OCI-LY1 (cell line): ENCODE results near the gene ZSCAN5A.
A peak's percentile ranks its signal among the peaks of the same experiment; 100 is the strongest.

ENCODE experiments used
- H2AFZ ChIP-seq: fragments of 200-600 bp; sonication (generic), shearing (Covaris generic); 2 replicates; pipeline ENCODE4 v1.6.0; 2014; ENCODE audit warnings: antibody characterized with exemption, mild to moderate bottlenecking, low read length
- H3F3A ChIP-seq: fragments of 200-600 bp; sonication (generic), shearing (Covaris generic); 2 replicates; pipeline ENCODE4 v1.6.0; 2014; ENCODE audit warnings: mild to moderate bottlenecking, antibody characterized with exemption, low read length, moderate library complexity; ENCODE audit not compliant: insufficient read depth
- H3K27ac ChIP-seq: fragments of 200-600 bp; sonication (generic); 2 replicates; pipeline ENCODE4 v1.5.1; 2014; ENCODE audit warnings: low read length, mixed run types, mild to moderate bottlenecking, low read depth; ENCODE audit not compliant: poor library complexity, severe bottlenecking
- H3K27me3 ChIP-seq: fragments of 200-600 bp; sonication (generic); 2 replicates; pipeline ENCODE4 v1.6.0; 2014; ENCODE audit warnings: antibody characterized with exemption, mild to moderate bottlenecking, low read length, moderate library complexity; ENCODE audit not compliant: insufficient read depth
- H3K36me3 ChIP-seq: fragments of 200-600 bp; sonication (generic); 2 replicates; pipeline ENCODE4 v1.6.1; 2014; ENCODE audit warnings: mild to moderate bottlenecking, antibody characterized with exemption, low read length, moderate library complexity, mixed read lengths; ENCODE audit not compliant: insufficient read depth
- H3K4me1 ChIP-seq: fragments of 200-600 bp; sonication (generic); 2 replicates; pipeline ENCODE4 v1.5.1; 2014; ENCODE audit warnings: mild to moderate bottlenecking, low read length, moderate library complexity; ENCODE audit not compliant: insufficient read depth, severe bottlenecking
- H3K4me2 ChIP-seq: fragments of 200-600 bp; sonication (generic), shearing (Covaris generic); 2 replicates; pipeline ENCODE4 v1.6.1; 2014; ENCODE audit warnings: low read length
- H3K4me3 ChIP-seq: fragments of 200-600 bp; sonication (generic); 2 replicates; pipeline ENCODE4 v1.5.1; 2014; ENCODE audit warnings: low read length, low read depth, mild to moderate bottlenecking, mixed read lengths; ENCODE audit not compliant: poor library complexity, severe bottlenecking
- H3K79me2 ChIP-seq: fragments of 200-600 bp; shearing (Covaris generic); 2 replicates; pipeline ENCODE4 v1.6.1; 2016; ENCODE audit warnings: mixed run types, low read length, mixed read lengths; ENCODE audit not compliant: insufficient read depth
- H3K9ac ChIP-seq: fragments of 200-600 bp; sonication (generic), shearing (Covaris generic); 2 replicates; pipeline ENCODE4 v1.6.1; 2014; ENCODE audit warnings: mild to moderate bottlenecking, low read length, mixed read lengths
- H3K9me2 ChIP-seq: fragments of 200-600 bp; sonication (generic), shearing (Covaris generic); 2 replicates; pipeline ENCODE4 v1.6.1; 2014; ENCODE audit warnings: low read depth, mild to moderate bottlenecking, low read length, mixed read lengths
- H3K9me3 ChIP-seq: fragments of 200-600 bp; shearing (Covaris generic); 2 replicates; pipeline ENCODE4 v1.6.1; 2014; ENCODE audit warnings: low read length, mixed read lengths
- H4K20me1 ChIP-seq: fragments of 200-600 bp; sonication (generic), shearing (Covaris generic); 2 replicates; pipeline ENCODE4 v1.6.0; 2016; ENCODE audit warnings: mild to moderate bottlenecking, low read length; ENCODE audit not compliant: insufficient read depth
- CTCF ChIP-seq: fragments of 200-600 bp; sonication (generic), shearing (Covaris generic); IDR thresholded peaks from 2 replicates; pipeline ENCODE4 v1.5.1; 2017; ENCODE audit warnings: mild to moderate bottlenecking, antibody characterized with exemption, low read length, moderate library complexity, mixed read lengths
- EZH2 ChIP-seq: fragments of 200-600 bp; sonication (generic), shearing (Covaris generic); IDR thresholded peaks from 2 replicates; pipeline ENCODE4 v1.8.0; 2017; ENCODE audit warnings: borderline replicate concordance, mixed run types, mild to moderate bottlenecking, antibody characterized with exemption, low read length, moderate library complexity, mixed read lengths

ZSCAN5A gene

GRCh38 chr19:56321989-56322440 is 7.4 kb upstream of the ZSCAN5A start:
- Histone ChIP-seq H4K20me1 (no peaks in the 10 kb centered on the region), H2AFZ (no peak overlapping the region), H3K9ac (no peak overlapping the region), H3K79me2 (no peaks in the 10 kb centered on the region), H3F3A (no peaks in the 10 kb centered on the region), H3K4me3 (no peak overlapping the region), H3K27me3 (no peaks in the 10 kb centered on the region), H3K9me2 (no peaks in the 10 kb centered on the region), H3K36me3 (no peaks in the 10 kb centered on the region), H3K4me2 (peak overlapping the region; percentile 4; the same call in 1 of the 2 replicates), H3K9me3 (no peaks in the 10 kb centered on the region), H3K4me1 (peaks cover 11% of the 10 kb centered on the region), H3K27ac (no peak overlapping the region)
- TF ChIP-seq EZH2 = no peak
- no peak for TF ChIP-seq CTCF

- H3K9me2 ChIP-seq = no peaks in the 10 kb centered on the region
- H3K4me2 ChIP-seq = peak overlapping the region; percentile 4; the same call in 1 of the 2 replicates
- no peaks in the 10 kb centered on the region for H3K9me3 ChIP-seq
- no peaks in the 10 kb centered on the region for H3K79me2 ChIP-seq
- no peaks in the 10 kb centered on the region for H4K20me1 ChIP-seq
- no peak overlapping the region for H3K4me3 ChIP-seq
- H3K4me1 ChIP-seq = peaks cover 11% of the 10 kb centered on the region
- no peak overlapping the region for H3K27ac ChIP-seq
- no peak overlapping the region for H3K9ac ChIP-seq
- no peaks in the 10 kb centered on the region for H3F3A ChIP-seq
- H2AFZ ChIP-seq = no peak overlapping the region
- H3K36me3 ChIP-seq = no peaks in the 10 kb centered on the region
- H3K27me3 ChIP-seq = no peaks in the 10 kb centered on the region
- TF ChIP-seq EZH2 (no peak), CTCF (no peak)
These were observed 6.8 kb upstream of the ZSCAN5A start for GRCh38 chr19:56321254-56321988.

- Histone ChIP-seq H3K9me3 (no peaks in the 10 kb centered on the region), H2AFZ (no peak overlapping the region), H3K4me1 (peaks cover 18% of the 10 kb centered on the region), H3K27me3 (no peaks in the 10 kb centered on the region), H3K9me2 (no peaks in the 10 kb centered on the region), H3K9ac (no peak overlapping the region), H3F3A (no peaks in the 10 kb centered on the region), H3K4me3 (no peak overlapping the region), H3K36me3 (no peaks in the 10 kb centered on the region), H3K27ac (no peak overlapping the region), H3K79me2 (no peaks in the 10 kb centered on the region), H3K4me2 (no peak overlapping the region), H4K20me1 (no peaks in the 10 kb centered on the region)
- TF ChIP-seq CTCF (no peak), EZH2 (no peak)
These were observed 5.4 kb upstream of the ZSCAN5A start for GRCh38 chr19:56319991-56320390.
